ENCODE results near the gene GCH1.

Gene GCH1

GRCh38 chr14:54806616-54807015 is 96.0 kb downstream of the GCH1 start:
- DNase-seq (ENCODE audit: low read depth in 1 of 2, low spot score in 1 of 2): no peak
- TF ChIP-seq, protein P1, sequence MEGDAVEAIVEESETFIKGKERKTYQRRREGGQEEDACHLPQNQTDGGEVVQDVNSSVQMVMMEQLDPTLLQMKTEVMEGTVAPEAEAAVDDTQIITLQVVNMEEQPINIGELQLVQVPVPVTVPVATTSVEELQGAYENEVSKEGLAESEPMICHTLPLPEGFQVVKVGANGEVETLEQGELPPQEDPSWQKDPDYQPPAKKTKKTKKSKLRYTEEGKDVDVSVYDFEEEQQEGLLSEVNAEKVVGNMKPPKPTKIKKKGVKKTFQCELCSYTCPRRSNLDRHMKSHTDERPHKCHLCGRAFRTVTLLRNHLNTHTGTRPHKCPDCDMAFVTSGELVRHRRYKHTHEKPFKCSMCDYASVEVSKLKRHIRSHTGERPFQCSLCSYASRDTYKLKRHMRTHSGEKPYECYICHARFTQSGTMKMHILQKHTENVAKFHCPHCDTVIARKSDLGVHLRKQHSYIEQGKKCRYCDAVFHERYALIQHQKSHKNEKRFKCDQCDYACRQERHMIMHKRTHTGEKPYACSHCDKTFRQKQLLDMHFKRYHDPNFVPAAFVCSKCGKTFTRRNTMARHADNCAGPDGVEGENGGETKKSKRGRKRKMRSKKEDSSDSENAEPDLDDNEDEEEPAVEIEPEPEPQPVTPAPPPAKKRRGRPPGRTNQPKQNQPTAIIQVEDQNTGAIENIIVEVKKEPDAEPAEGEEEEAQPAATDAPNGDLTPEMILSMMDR (IDR thresholded peaks at IDR 0.05; ENCODE audit: insufficient read depth, low read length): no peak
- no peak for TF ChIP-seq GABPA (IDR thresholded peaks at IDR 0.05; ENCODE audit: low read depth)
- TF ChIP-seq, protein P2, sequence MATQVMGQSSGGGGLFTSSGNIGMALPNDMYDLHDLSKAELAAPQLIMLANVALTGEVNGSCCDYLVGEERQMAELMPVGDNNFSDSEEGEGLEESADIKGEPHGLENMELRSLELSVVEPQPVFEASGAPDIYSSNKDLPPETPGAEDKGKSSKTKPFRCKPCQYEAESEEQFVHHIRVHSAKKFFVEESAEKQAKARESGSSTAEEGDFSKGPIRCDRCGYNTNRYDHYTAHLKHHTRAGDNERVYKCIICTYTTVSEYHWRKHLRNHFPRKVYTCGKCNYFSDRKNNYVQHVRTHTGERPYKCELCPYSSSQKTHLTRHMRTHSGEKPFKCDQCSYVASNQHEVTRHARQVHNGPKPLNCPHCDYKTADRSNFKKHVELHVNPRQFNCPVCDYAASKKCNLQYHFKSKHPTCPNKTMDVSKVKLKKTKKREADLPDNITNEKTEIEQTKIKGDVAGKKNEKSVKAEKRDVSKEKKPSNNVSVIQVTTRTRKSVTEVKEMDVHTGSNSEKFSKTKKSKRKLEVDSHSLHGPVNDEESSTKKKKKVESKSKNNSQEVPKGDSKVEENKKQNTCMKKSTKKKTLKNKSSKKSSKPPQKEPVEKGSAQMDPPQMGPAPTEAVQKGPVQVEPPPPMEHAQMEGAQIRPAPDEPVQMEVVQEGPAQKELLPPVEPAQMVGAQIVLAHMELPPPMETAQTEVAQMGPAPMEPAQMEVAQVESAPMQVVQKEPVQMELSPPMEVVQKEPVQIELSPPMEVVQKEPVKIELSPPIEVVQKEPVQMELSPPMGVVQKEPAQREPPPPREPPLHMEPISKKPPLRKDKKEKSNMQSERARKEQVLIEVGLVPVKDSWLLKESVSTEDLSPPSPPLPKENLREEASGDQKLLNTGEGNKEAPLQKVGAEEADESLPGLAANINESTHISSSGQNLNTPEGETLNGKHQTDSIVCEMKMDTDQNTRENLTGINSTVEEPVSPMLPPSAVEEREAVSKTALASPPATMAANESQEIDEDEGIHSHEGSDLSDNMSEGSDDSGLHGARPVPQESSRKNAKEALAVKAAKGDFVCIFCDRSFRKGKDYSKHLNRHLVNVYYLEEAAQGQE (IDR thresholded peaks at IDR 0.05; ENCODE audit: insufficient replicate concordance, low read depth): no peak
- H3K4me3 ChIP-seq (replicated peaks; ENCODE audit: insufficient read depth, low read length): no peak overlapping the region
- no peak overlapping the region for H3K27ac ChIP-seq (replicated peaks)
- peaks cover 8% of the 10 kb centered on the region for H3K27me3 ChIP-seq (ENCODE audit: insufficient read depth, poor library complexity, severe bottlenecking)

- H3K27ac ChIP-seq (replicated peaks): no peak overlapping the region
- H3K4me3 ChIP-seq (replicated peaks; ENCODE audit: insufficient read depth, low read length): no peak overlapping the region
Observed at GRCh38 chr14:54805445-54806322, 96.9 kb downstream of the GCH1 start.

DNA sequence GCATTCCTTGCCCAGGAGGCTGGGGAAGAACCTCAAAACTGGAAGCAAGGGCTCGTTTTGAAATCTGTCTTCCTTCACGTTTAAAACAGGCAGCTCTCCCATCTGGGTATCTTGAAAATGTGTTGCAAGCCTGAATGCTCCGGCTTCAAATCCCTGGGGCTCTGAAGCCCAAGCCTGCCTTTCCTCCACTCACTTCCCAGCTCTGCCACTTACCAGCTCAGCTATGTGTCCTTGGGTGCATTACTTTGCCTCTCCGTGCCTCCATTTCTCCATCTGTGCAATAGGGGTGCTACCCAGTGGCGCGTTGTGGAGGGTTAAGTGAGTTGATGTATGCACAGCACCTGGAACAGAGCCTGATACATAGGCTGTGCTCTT is 97.6 kb downstream of the GCH1 start:
- Histone ChIP-seq H3K27ac (replicated peaks) (no peak overlapping the region), H3K27me3 (ENCODE audit: insufficient read depth, poor library complexity, severe bottlenecking) (peaks cover 12% of the 10 kb centered on the region), H3K4me3 (replicated peaks; ENCODE audit: insufficient read depth, low read length) (no peak overlapping the region)
- DNase-seq (ENCODE audit: low read depth in 1 of 2, low spot score in 1 of 2): no peak
- TF ChIP-seq, protein P1 (IDR thresholded peaks at IDR 0.05; ENCODE audit: insufficient read depth, low read length): no peak
- TF ChIP-seq GABPA (IDR thresholded peaks at IDR 0.05; ENCODE audit: low read depth) (no peak), SPI1 (IDR thresholded peaks at IDR 0.05; ENCODE audit: borderline replicate concordance, low read depth) (no peak), POLR2AphosphoS5 (IDR thresholded peaks at IDR 0.05; ENCODE audit: low read depth) (no peak)
- TF ChIP-seq, protein P2 (IDR thresholded peaks at IDR 0.05; ENCODE audit: insufficient replicate concordance, low read depth): no peak

More at GRCh38 chr14:54805445-54806322, 96.9 kb downstream of the GCH1 start:
- peak; percentile 26 to 64 for DNase-seq (ENCODE audit: low read depth in 1 of 2, low spot score in 1 of 2)
- peaks cover 9% of the 10 kb centered on the region for H3K27me3 ChIP-seq (ENCODE audit: insufficient read depth, poor library complexity, severe bottlenecking)
- TF ChIP-seq SPI1 (IDR thresholded peaks at IDR 0.05; ENCODE audit: borderline replicate concordance, low read depth) (peak; percentile 52; the same call in 1 of the 2 replicates), GABPA (IDR thresholded peaks at IDR 0.05; ENCODE audit: low read depth) (no peak)
- TF ChIP-seq, protein P2 (IDR thresholded peaks at IDR 0.05; ENCODE audit: insufficient replicate concordance, low read depth): no peak
- TF ChIP-seq, protein P1 (IDR thresholded peaks at IDR 0.05; ENCODE audit: insufficient read depth, low read length): peak; percentile 77

Measured in HL-60 (cell line).